Measurements from ENCODE around the gene C19orf25. TPM values are rescaled to one million over a fixed set of nuclear protein-coding genes. Genes with fewer than 3 reads are reported as not detected.

Gene C19orf25
- total RNA-seq, 1 donor from 2014 or later: 38.8 TPM

- TF ChIP-seq CTCF (IDR thresholded peaks at IDR 0.05; ENCODE audit: insufficient read depth, low read length, poor library complexity, severe bottlenecking): no peak
- no peak for DNase-seq (ENCODE audit: low read depth)
- H3K4me3 ChIP-seq (ENCODE audit: low read depth, low read length): no peak overlapping the region
- H3K27me3 ChIP-seq (ENCODE audit: control insufficient read depth, insufficient read depth, low read length): peaks cover 49% of the 10 kb centered on the region
- H3K36me3 ChIP-seq (ENCODE audit: control insufficient read depth, insufficient read depth, low read length): no peaks in the 10 kb centered on the region
Observed at GRCh38 chr19:1473085-1473851, 5.7 kb downstream of the C19orf25 start.

GRCh38 chr19:1472231-1473084 is 6.6 kb downstream of the C19orf25 start:
- no peak for TF ChIP-seq CTCF (IDR thresholded peaks at IDR 0.05; ENCODE audit: insufficient read depth, low read length, poor library complexity, severe bottlenecking)
- H3K4me3 ChIP-seq (ENCODE audit: low read depth, low read length): no peak overlapping the region
- DNase-seq (ENCODE audit: low read depth): no peak
- peaks cover 57% of the 10 kb centered on the region for H3K27me3 ChIP-seq (ENCODE audit: control insufficient read depth, insufficient read depth, low read length)
- H3K36me3 ChIP-seq (ENCODE audit: control insufficient read depth, insufficient read depth, low read length): no peaks in the 10 kb centered on the region

- H3K36me3 ChIP-seq (ENCODE audit: control insufficient read depth, insufficient read depth, low read length): no peaks in the 10 kb centered on the region
- H3K27me3 ChIP-seq (ENCODE audit: control insufficient read depth, insufficient read depth, low read length): peaks cover 65% of the 10 kb centered on the region
- no peak for TF ChIP-seq CTCF (IDR thresholded peaks at IDR 0.05; ENCODE audit: insufficient read depth, low read length, poor library complexity, severe bottlenecking)
- no peak overlapping the region for H3K4me3 ChIP-seq (ENCODE audit: low read depth, low read length)
- no peak for DNase-seq (ENCODE audit: low read depth)
Observed at GRCh38 chr19:1471515-1472160, 7.4 kb downstream of the C19orf25 start.

- Histone ChIP-seq H3K4me3 (ENCODE audit: low read depth, low read length) (no peak overlapping the region), H3K36me3 (ENCODE audit: control insufficient read depth, insufficient read depth, low read length) (no peaks in the 10 kb centered on the region), H3K27me3 (ENCODE audit: control insufficient read depth, insufficient read depth, low read length) (peaks cover 71% of the 10 kb centered on the region)
- DNase-seq (ENCODE audit: low read depth): no peak
- no peak for TF ChIP-seq CTCF (IDR thresholded peaks at IDR 0.05; ENCODE audit: insufficient read depth, low read length, poor library complexity, severe bottlenecking)
Observed at GRCh38 chr19:1471010-1471514, 8.0 kb downstream of the C19orf25 start.

- no peak for TF ChIP-seq CTCF (IDR thresholded peaks at IDR 0.05; ENCODE audit: insufficient read depth, low read length, poor library complexity, severe bottlenecking)
Observed at GRCh38 chr19:1470305-1471009, 8.6 kb downstream of the C19orf25 start.

More at GRCh38 chr19:1470305-1471009, 8.6 kb downstream of the C19orf25 start:
- H3K36me3 ChIP-seq (ENCODE audit: control insufficient read depth, insufficient read depth, low read length): no peaks in the 10 kb centered on the region
- peak overlapping the region; percentile 4 for H3K4me3 ChIP-seq (ENCODE audit: low read depth, low read length)
- no peak for DNase-seq (ENCODE audit: low read depth)
- peaks cover 77% of the 10 kb centered on the region for H3K27me3 ChIP-seq (ENCODE audit: control insufficient read depth, insufficient read depth, low read length)
